DOHH2 (cell line): ENCODE results near the gene DHRS1.

ENCODE experiments used
- CTCF ChIP-seq: fragments of 200-600 bp; sonication (generic); IDR thresholded peaks from one replicate; pipeline ENCODE4 v1.5.1; 2014; ENCODE audit warnings: antibody characterized with exemption, mild to moderate bottlenecking, low read depth, low read length; ENCODE audit not compliant: poor library complexity, severe bottlenecking
- EZH2phosphoT487 ChIP-seq: fragments of 200-600 bp; sonication (generic); IDR thresholded peaks from 2 replicates; pipeline ENCODE4 v1.6.1; 2017; ENCODE audit warnings: borderline replicate concordance, mild to moderate bottlenecking, antibody characterized with exemption, low read length, moderate library complexity, mixed read lengths

DNA sequence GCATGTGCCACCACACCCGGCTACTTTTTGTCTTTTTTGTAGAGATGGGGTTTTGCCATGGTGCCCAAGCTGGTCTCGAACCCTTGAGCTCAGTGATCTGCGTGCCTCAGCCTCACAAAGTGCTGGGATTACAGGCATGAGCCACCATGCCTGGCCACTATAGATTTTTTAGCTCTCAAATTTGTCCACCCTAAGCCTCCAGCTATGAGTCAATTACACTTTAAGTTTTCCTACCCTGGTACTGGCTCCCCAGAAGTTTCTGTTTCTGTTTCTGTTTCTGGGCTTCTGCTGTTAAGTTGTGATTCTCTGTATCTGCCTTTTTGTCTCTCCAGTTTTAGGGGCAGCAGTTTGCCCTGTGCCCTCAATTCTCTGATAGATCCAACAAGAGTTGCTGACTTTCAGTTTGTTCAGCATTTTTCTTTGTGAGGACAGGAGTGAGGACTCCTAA lies 52.8 kb downstream of the DHRS1 start:
- TF ChIP-seq CTCF (no peak), EZH2phosphoT487 (no peak)
